Stomach (tissue), 9 donors: Measurements from ENCODE around the gene MIOX. TPM values are rescaled to one million over a fixed set of nuclear protein-coding genes. Genes with fewer than 3 reads are reported as not detected.

Experiments
- DNase-seq, 2 donors: peaks; one replicate each; pipeline versions ENCODE4 v3.0.0 to v3.0.0-alpha.2; 2013 to 2019
- H3K27ac ChIP-seq, 5 donors: fragments of 200-600 bp in 4 of 5; sonication (generic) in 4 of 5; one replicate each; pipeline ENCODE4 v1.5.1; 2013 to 2019; ENCODE audit warnings: mild to moderate bottlenecking in 1 of 5, moderate library complexity in 1 of 5
- H3K27me3 ChIP-seq, 3 donors: fragments of 200-600 bp; sonication (generic); one replicate each; pipeline ENCODE4 v1.5.1; 2017 to 2019; ENCODE audit warnings: mixed run types in 1 of 3
- H3K36me3 ChIP-seq, 4 donors: fragments of 200-600 bp; sonication (generic); 1 replicate in 3 of 4; 2 replicates in 1 of 4; pipeline ENCODE4 v1.5.1; 2016 to 2019
- H3K4me1 ChIP-seq, 4 donors: fragments of 200-600 bp; sonication (generic); one replicate each; pipeline ENCODE4 v1.5.1; 2016 to 2019
- H3K4me3 ChIP-seq, 4 donors: fragments of 200-600 bp; sonication (generic) in 3 of 4; one replicate each; pipeline ENCODE4 v1.5.1; 2016 to 2019; ENCODE audit warnings: mild to moderate bottlenecking in 1 of 4
- H3K9me3 ChIP-seq, 4 donors: fragments of 200-600 bp; sonication (generic); one replicate each; pipeline ENCODE4 v1.5.1; 2016 to 2019
- EP300 ChIP-seq: sonication (generic); formaldehyde crosslinking; IDR thresholded peaks from one replicate; pipeline ENCODE4 v1.6.1; 2017; ENCODE audit warnings: antibody characterized with exemption
- POLR2A ChIP-seq, 4 donors: fragments of 450-650 bp; IDR thresholded peaks; one replicate each; pipeline ENCODE4 v1.6.1; 2016; ENCODE audit warnings: antibody characterized with exemption in 4 of 4, control low read depth in 2 of 4, mild to moderate bottlenecking in 1 of 4, moderate library complexity in 1 of 4
- POLR2AphosphoS5 ChIP-seq, 3 donors: sonication (generic); formaldehyde crosslinking; IDR thresholded peaks; one replicate each; pipeline ENCODE4 v1.6.1; 2016; ENCODE audit warnings: antibody characterized with exemption in 3 of 3
- WGBS, 5 donors: extraction: QIAGEN DNeasy Blood & Tissue Kit in 3 of 5; methylation state at CpG; one replicate each; pipeline versions ENCODE4 v1.1.5 to v1.1.7; 2013 to 2018; 5-methylcytosine and 5-hydroxymethylcytosine counted together
- intact Hi-C: fragments of 100-400 bp; cut with DNase I; formaldehyde crosslinking; loops from one replicate; pipeline ENCODE4 v1.15.1; 2023; ENCODE audit warnings: low total_unique reads
- polyA plus RNA-seq, 3 donors: library from polyadenylated mRNA; stranded (reverse); fragments of 200-250 nt; gene quantifications; one replicate each; pipeline ENCODE4 v1.2.3, GENCODE V29; 2013
- total RNA-seq, 5 donors: library from RNA; depleted of rRNA; stranded (reverse); fragments of >200 nt; gene quantifications; one replicate each; pipeline versions ENCODE4 v1.1.0 to v1.2.3, GENCODE V29; 2014 to 2016
- TF ChIP-seq, protein P1 (sequence below), 7 experiments: fragments of 450-650 bp in 4 of 7; fragments of 200-600 bp in 3 of 7; sonication (generic) in 3 of 7; IDR thresholded peaks; one replicate each; pipeline ENCODE4 v1.5.1; 2016 to 2019; ENCODE audit warnings: antibody characterized with exemption in 7 of 7, control low read depth in 2 of 7, mild to moderate bottlenecking in 1 of 7
- donor health status: healthy with polysubstance abuse.
- donor health status: Bipolar disorder and iron deficiency.
- donor health status: healthy.

Gene MIOX
- total and polyA plus RNA-seq, 8 donors = 0.40 TPM; not detected in 7

- Histone ChIP-seq H3K36me3 (no peaks in the 10 kb centered on the region), H3K4me3 (peak within 1 kb of the TSS; percentile 53 to 80 (median 57)), H3K27ac (peak within 1 kb of the TSS; percentile 92 to 98 (median 93)), H3K4me1 (peaks cover 56 to 84% (median 69%) of the 10 kb centered on the region in 4 donors), H3K27me3 (peaks cover 0 to 55% (median 0%) of the 10 kb centered on the region in 3 donors), H3K9me3 (no peaks in the 10 kb centered on the region)
- peak in 2 of 3 donors; percentile 91 to 94 for TF ChIP-seq POLR2AphosphoS5 (IDR thresholded peaks at IDR 0.05)
- TF ChIP-seq EP300 = no peak
- TF ChIP-seq POLR2A (IDR thresholded peaks at IDR 0.05) = peak in 1 of 4 donors; percentile 38
- peak; percentile 86 to 91 for DNase-seq
- 0 to 3% (median 1%) methylated on average over 30 to 92 of the region's 92 CpGs for WGBS, 5 donors
- intact Hi-C loops = no loop called here
Observed at GRCh38 chr22:50529897-50530579, 43.4 kb downstream of the MIOX start, which contains the start of gene TYMP. TYMP (minus strand) TSS chr22:50530012; CDS start chr22:50529709, 303 bp downstream.

- H3K36me3 ChIP-seq = no peaks in the 10 kb centered on the region
- WGBS, 5 donors = 0 to 2% (median 1%) methylated on average over 14 to 21 of the region's 21 CpGs
- H3K4me1 ChIP-seq = peaks cover 54 to 83% (median 66%) of the 10 kb centered on the region in 4 donors
- DNase-seq = no peak
- H3K27me3 ChIP-seq = peaks cover 0 to 60% (median 0%) of the 10 kb centered on the region in 3 donors
- intact Hi-C loops = no loop called here
- no peaks in the 10 kb centered on the region for H3K9me3 ChIP-seq
- peak overlapping the region; percentile 53 to 80 (median 57) for H3K4me3 ChIP-seq
- no peak for TF ChIP-seq POLR2AphosphoS5 (IDR thresholded peaks at IDR 0.05)
- no peak for TF ChIP-seq POLR2A (IDR thresholded peaks at IDR 0.05)
- no peak for TF ChIP-seq EP300
- TF ChIP-seq, protein P1, sequence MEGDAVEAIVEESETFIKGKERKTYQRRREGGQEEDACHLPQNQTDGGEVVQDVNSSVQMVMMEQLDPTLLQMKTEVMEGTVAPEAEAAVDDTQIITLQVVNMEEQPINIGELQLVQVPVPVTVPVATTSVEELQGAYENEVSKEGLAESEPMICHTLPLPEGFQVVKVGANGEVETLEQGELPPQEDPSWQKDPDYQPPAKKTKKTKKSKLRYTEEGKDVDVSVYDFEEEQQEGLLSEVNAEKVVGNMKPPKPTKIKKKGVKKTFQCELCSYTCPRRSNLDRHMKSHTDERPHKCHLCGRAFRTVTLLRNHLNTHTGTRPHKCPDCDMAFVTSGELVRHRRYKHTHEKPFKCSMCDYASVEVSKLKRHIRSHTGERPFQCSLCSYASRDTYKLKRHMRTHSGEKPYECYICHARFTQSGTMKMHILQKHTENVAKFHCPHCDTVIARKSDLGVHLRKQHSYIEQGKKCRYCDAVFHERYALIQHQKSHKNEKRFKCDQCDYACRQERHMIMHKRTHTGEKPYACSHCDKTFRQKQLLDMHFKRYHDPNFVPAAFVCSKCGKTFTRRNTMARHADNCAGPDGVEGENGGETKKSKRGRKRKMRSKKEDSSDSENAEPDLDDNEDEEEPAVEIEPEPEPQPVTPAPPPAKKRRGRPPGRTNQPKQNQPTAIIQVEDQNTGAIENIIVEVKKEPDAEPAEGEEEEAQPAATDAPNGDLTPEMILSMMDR (IDR thresholded peaks at IDR 0.05) = no peak
- peak overlapping the region; percentile 92 to 98 (median 93) for H3K27ac ChIP-seq
Observed at GRCh38 chr22:50530580-50530876, 43.9 kb downstream of the MIOX start.

GRCh38 chr22:50530877-50531545, 44.4 kb downstream of the MIOX start:
- H3K9me3 ChIP-seq = no peaks in the 10 kb centered on the region
- peak overlapping the region; percentile 53 to 80 (median 57) for H3K4me3 ChIP-seq
- peaks cover 54 to 83% (median 64%) of the 10 kb centered on the region in 4 donors for H3K4me1 ChIP-seq
- intact Hi-C loops = no loop called here
- peak; percentile 91 to 93 for DNase-seq
- no peaks in the 10 kb centered on the region for H3K36me3 ChIP-seq
- TF ChIP-seq POLR2AphosphoS5 (IDR thresholded peaks at IDR 0.05) = peak in 2 of 3 donors; percentile 91 to 93
- TF ChIP-seq EP300 = no peak
- TF ChIP-seq POLR2A (IDR thresholded peaks at IDR 0.05) = peak in 2 of 4 donors; percentile 36 to 55
- TF ChIP-seq, protein P1 (IDR thresholded peaks at IDR 0.05) = no peak
- H3K27me3 ChIP-seq = peaks cover 0 to 63% (median 0%) of the 10 kb centered on the region in 3 donors
- H3K27ac ChIP-seq = peak overlapping the region; percentile 92 to 98 (median 93)
- 2 to 7% (median 3%) methylated on average over 24 to 53 of the region's 53 CpGs for whole genome bisulfite sequencing, 5 donors

DNA sequence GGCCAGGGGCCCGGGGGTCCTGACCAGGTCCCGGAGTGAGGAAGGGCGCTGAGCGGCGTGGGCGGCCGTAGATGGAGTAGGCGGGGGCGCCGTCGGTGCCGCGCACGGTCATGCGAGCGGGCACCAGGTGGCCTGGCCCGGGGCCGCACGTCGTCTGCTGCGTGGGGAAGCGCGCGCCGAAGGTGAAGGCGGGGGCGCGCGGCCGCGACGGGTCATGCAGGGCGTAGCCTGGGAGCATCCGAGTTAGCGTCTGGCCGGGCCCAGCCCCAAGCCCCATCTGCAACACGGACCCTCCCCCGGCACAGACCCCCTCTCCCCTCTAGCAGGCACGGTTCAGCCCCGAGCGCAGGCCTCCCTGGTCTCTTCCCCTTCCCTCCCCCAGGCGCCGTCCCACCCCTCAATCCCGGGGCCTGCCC, 44.9 kb downstream of the MIOX start:
- intact Hi-C loops = no loop called here
- DNase-seq = peak; percentile 74 to 79
- H3K4me1 ChIP-seq = peaks cover 49 to 78% (median 58%) of the 10 kb centered on the region in 4 donors
- 0 to 2% (median 0%) methylated on average over 27 to 44 of the region's 44 CpGs for WGBS, 5 donors
- peak in 1 of 3 donors; percentile 71 for TF ChIP-seq POLR2AphosphoS5 (IDR thresholded peaks at IDR 0.05)
- no peak for TF ChIP-seq POLR2A (IDR thresholded peaks at IDR 0.05)
- peak overlapping the region; percentile 53 to 80 (median 57) for H3K4me3 ChIP-seq
- H3K36me3 ChIP-seq = no peaks in the 10 kb centered on the region
- H3K27me3 ChIP-seq = peaks cover 0 to 67% (median 0%) of the 10 kb centered on the region in 3 donors
- no peaks in the 10 kb centered on the region for H3K9me3 ChIP-seq
- H3K27ac ChIP-seq = peak overlapping the region; percentile 92 to 98 (median 93)

GRCh38 chr22:50531962-50532674, 45.5 kb downstream of the MIOX start:
- H3K9me3 ChIP-seq = no peaks in the 10 kb centered on the region
- peaks cover 43 to 72% (median 53%) of the 10 kb centered on the region in 4 donors for H3K4me1 ChIP-seq
- TF ChIP-seq POLR2AphosphoS5 (IDR thresholded peaks at IDR 0.05) (peak in 2 of 3 donors; percentile 72 to 75), EP300 (no peak)
- H3K27ac ChIP-seq = peak overlapping the region; percentile 92 to 98 (median 93)
- 2 to 4% (median 4%) methylated on average over 22 to 56 of the region's 56 CpGs for WGBS, 5 donors
- H3K27me3 ChIP-seq = peaks cover 0 to 67% (median 0%) of the 10 kb centered on the region in 3 donors
- peak; percentile 84 to 90 for DNase-seq
- H3K4me3 ChIP-seq = peak overlapping the region; percentile 53 to 80 (median 57)
- no peaks in the 10 kb centered on the region for H3K36me3 ChIP-seq
- intact Hi-C loops = no loop called here
